ENCODE measurements around the gene CIRBP.
"Not testable (repeated sequence)": the region's sequence is repeated elsewhere in the genome, so short reads cannot be mapped to it uniquely, and the experiment has no call there.

Gene CIRBP

DNA sequence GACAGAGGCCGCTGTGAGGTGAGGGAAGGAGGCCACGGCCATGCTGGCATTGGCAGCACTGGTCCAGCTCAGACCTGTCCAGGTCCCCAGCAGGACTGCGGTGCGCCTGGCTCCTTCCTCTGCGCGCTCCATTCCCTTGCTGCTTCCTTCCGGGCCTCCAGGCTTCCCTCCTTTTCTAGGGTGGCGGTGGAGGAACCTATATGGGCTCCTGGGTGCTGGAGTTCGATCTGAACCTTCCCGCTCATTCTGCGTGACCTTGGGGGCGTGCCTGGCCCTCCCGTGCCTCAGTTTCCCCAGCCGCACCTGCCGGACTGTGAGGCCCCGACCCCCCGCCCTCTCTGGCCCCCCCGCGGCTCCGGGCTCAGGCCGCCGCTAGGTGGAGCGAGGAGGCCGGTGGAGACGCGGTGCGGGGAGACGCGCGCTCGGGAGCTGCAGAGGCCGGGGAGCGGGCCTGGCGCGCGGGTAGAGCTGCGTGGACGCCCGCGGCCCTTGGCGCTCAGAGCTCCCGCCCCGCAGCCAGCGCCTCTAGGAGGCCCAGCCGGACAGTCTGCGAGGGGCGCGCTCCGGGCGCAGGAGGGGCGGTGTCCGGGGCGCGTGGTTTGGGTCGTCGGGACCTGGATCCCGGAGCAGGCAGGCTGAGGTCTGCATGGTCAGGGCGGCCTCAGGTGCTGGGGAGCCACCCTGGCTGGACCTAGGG, 46.5 kb downstream of the CIRBP start:
- H3K4me3 ChIP-seq (ENCODE audit: low read depth, low read length) = no peak overlapping the region
- TF ChIP-seq, protein P1, sequence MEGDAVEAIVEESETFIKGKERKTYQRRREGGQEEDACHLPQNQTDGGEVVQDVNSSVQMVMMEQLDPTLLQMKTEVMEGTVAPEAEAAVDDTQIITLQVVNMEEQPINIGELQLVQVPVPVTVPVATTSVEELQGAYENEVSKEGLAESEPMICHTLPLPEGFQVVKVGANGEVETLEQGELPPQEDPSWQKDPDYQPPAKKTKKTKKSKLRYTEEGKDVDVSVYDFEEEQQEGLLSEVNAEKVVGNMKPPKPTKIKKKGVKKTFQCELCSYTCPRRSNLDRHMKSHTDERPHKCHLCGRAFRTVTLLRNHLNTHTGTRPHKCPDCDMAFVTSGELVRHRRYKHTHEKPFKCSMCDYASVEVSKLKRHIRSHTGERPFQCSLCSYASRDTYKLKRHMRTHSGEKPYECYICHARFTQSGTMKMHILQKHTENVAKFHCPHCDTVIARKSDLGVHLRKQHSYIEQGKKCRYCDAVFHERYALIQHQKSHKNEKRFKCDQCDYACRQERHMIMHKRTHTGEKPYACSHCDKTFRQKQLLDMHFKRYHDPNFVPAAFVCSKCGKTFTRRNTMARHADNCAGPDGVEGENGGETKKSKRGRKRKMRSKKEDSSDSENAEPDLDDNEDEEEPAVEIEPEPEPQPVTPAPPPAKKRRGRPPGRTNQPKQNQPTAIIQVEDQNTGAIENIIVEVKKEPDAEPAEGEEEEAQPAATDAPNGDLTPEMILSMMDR (IDR thresholded peaks at IDR 0.05; ENCODE audit: insufficient read depth, low read depth, low read length, missing control alignments) = peak; percentile 57
- DNase-seq (ENCODE audit: low read depth) = peak; percentile 59

DNA sequence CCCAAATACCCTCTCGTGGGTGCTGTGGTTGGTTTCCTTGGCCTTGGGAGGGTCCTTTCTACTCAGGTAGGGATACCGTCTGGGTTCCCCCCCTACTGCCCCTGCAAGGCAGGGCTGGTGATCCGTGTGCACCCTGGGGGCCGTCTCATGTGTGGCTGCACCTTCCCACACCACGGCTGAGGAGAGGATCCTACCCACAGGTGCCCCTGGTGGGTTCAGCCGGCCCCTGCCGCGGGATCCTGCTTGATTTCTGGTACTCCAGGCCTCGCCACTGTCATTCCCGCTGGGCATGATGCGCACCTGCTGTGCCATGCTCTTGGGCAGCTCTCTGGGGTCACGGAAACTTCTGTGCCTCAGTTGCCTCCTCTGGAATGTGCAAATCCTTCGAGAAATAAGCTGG, 47.3 kb downstream of the CIRBP start:
- TF ChIP-seq, protein P1 (IDR thresholded peaks at IDR 0.05; ENCODE audit: insufficient read depth, low read depth, low read length, missing control alignments) = no peak
- no peak overlapping the region for H3K4me3 ChIP-seq (ENCODE audit: low read depth, low read length)
- DNase-seq (ENCODE audit: low read depth) = no peak

DNA sequence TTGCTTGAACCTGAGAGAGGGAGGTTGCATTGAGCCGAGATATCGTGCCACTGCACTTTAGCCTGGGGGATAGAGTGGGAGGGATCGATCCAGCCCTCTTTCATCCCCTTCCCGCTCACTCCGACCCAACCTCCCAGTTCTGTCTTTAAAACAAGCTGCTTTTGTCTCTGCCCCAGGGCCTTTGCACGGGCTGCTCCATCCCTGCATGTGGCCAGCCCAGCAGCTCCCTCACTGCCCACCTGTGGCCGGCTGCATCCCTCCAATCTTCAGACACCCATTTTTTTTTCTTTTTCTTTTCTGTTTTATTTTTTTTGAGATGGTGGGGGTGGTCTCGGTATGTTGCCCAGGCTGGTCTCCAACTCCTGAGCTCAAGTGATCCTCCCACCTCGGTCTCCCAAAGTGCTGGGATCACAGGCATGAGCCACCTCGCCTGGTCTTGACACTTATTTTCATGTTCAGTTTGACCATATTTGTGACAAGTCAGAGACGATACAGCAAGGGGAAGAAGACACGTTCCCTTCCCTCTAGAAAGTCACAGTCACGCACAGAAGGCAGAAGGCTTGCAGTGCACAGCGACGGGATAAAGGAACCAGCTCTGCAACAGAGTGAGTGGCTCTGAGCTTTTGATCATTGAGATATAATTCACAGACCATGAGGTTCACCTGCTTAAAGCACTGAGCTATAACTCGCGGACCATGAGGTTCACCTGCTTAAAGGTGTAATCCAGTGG, 48.3 kb downstream of the CIRBP start:
- H3K4me3 ChIP-seq (ENCODE audit: low read depth, low read length) = no peak overlapping the region
- TF ChIP-seq, protein P1 (IDR thresholded peaks at IDR 0.05; ENCODE audit: insufficient read depth, low read depth, low read length, missing control alignments) = no peak
- DNase-seq (ENCODE audit: low read depth) = no peak

DNA sequence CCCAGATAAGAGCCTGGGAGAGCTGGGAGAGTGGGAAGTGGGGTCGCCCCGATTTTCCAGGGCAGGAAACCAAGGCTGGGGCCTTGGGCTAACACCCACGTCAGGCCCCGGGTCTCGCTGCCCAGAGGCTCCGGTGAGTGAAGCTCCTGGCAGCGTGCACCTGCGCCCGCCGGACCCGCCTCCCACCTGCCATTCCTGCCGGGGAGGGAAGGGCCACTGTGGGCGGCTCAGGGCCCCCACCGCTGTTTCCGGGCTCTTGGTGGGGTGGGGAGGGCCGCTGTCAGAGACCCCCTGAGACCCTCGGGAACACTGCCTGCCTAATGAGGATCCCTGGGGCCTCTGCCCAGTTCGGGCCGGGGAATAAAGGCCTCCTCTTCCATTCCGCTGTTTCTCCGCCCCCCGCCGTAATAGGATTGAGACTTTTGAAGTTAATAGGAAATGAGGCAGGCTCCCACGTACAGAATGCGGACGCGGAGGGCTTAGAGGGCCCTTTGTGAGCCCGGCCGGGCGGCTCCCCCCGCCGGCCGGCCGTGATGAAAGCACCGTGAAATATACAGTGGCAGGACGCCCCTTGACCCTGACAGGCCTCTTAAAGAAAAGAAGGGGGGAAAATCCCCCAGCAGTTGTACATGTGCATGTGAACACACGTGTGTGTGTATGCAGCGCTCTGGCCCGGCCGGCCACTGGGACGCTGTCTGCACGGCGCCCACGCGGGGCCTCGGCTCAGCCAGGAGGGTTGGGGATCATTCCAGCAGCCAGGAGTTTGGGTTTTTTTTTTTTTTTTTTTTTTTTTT, 49.7 kb downstream of the CIRBP start:
- TF ChIP-seq, protein P1 (IDR thresholded peaks at IDR 0.05; ENCODE audit: insufficient read depth, low read depth, low read length, missing control alignments) = no peak
- DNase-seq (ENCODE audit: low read depth) = no peak
- H3K4me3 ChIP-seq (ENCODE audit: low read depth, low read length) = no peak overlapping the region

DNA sequence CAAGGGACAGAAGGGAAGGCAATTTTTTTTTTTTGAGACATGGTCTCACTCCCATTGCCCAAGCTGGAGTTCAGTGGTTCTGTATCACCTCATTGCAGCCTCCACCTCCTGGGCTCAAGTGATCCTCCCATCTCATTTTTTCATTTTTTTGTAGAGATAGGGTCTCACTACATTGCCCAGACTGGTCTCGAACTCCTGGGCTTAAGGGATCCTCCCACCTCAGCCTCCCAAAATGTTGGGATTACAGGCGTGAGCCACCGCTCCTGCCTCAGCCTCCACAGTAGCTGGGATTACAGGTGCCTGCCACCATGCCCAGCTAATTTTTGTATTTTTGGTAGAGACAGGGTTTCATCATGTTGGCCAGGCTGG, 51.1 kb downstream of the CIRBP start:
- H3K4me3 ChIP-seq (ENCODE audit: low read depth, low read length); DNase-seq (ENCODE audit: low read depth): not testable (repeated sequence)

DNA sequence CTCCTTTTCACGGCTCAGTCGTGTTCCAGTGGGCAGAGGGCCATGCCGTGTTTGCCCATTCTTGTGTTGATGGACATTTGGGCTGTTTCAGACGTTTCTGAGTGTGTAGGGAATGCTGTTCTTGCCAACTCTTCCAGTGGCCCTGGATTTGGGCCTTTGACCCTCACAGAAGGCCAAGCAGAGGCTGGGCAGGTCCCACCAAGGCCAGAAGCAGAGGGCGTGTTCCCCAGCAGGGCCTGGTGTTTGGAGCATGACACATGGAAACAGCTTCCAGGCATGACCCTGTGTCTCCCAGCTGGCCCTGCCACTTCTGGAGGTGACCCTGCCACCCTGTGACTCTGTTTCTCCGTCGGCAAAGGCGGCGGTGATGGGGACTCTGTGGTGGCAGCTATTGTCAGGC, 52.4 kb downstream of the CIRBP start:
- DNase-seq (ENCODE audit: low read depth) = no peak
- no peak overlapping the region for H3K4me3 ChIP-seq (ENCODE audit: low read depth, low read length)
- TF ChIP-seq, protein P1 (IDR thresholded peaks at IDR 0.05; ENCODE audit: insufficient read depth, low read depth, low read length, missing control alignments) = no peak
